ENCODE data around the gene DNAI2.

The DNAI2 gene

GRCh38 chr17:74227271-74228080, 46.6 kb upstream of the DNAI2 start:
- no peak overlapping the region for H3K4me2 ChIP-seq (ENCODE audit: low read depth, low read length, poor library complexity, severe bottlenecking)
- H2AFZ ChIP-seq (ENCODE audit: low read length): no peak overlapping the region
- H3F3A ChIP-seq (ENCODE audit: low read depth): no peaks in the 10 kb centered on the region
- H3K36me3 ChIP-seq (ENCODE audit: insufficient read depth, low read length): no peaks in the 10 kb centered on the region
- H3K79me2 ChIP-seq (ENCODE audit: insufficient read depth, low read length): no peaks in the 10 kb centered on the region
- TF ChIP-seq EZH2phosphoT487 (IDR thresholded peaks at IDR 0.05; ENCODE audit: borderline replicate concordance) (no peak), CTCF (conservative IDR thresholded peaks at IDR 0.05; ENCODE audit: low read length) (no peak)
- no peaks in the 10 kb centered on the region for H3K27me3 ChIP-seq (ENCODE audit: insufficient read depth, low read length, poor library complexity, severe bottlenecking)
- no peaks in the 10 kb centered on the region for H3K4me1 ChIP-seq (ENCODE audit: insufficient read depth, low read length, poor library complexity, severe bottlenecking)
- no peak overlapping the region for H3K9ac ChIP-seq (ENCODE audit: low read depth, low read length, poor library complexity, severe bottlenecking)
- H3K9me2 ChIP-seq (replicated peaks; ENCODE audit: low read depth, low read length): no peaks in the 10 kb centered on the region
- no peaks in the 10 kb centered on the region for H3K9me3 ChIP-seq (ENCODE audit: insufficient read depth, low read depth, low read length)
- no peaks in the 10 kb centered on the region for H4K20me1 ChIP-seq (ENCODE audit: insufficient read depth, low read length, poor library complexity, severe bottlenecking)
- no peak overlapping the region for H3K4me3 ChIP-seq (ENCODE audit: low read length, poor library complexity, severe bottlenecking)

- Histone ChIP-seq H4K20me1 (ENCODE audit: insufficient read depth, low read length, poor library complexity, severe bottlenecking) (no peaks in the 10 kb centered on the region), H3K36me3 (ENCODE audit: insufficient read depth, low read length) (no peaks in the 10 kb centered on the region), H3K9ac (ENCODE audit: low read depth, low read length, poor library complexity, severe bottlenecking) (no peak overlapping the region), H3K4me1 (ENCODE audit: insufficient read depth, low read length, poor library complexity, severe bottlenecking) (no peaks in the 10 kb centered on the region), H3K9me3 (ENCODE audit: insufficient read depth, low read depth, low read length) (no peaks in the 10 kb centered on the region), H3K4me3 (ENCODE audit: low read length, poor library complexity, severe bottlenecking) (no peak overlapping the region), H3K79me2 (ENCODE audit: insufficient read depth, low read length) (no peaks in the 10 kb centered on the region), H3K9me2 (replicated peaks; ENCODE audit: low read depth, low read length) (no peaks in the 10 kb centered on the region), H2AFZ (ENCODE audit: low read length) (no peak overlapping the region), H3F3A (ENCODE audit: low read depth) (no peaks in the 10 kb centered on the region), H3K4me2 (ENCODE audit: low read depth, low read length, poor library complexity, severe bottlenecking) (no peak overlapping the region), H3K27me3 (ENCODE audit: insufficient read depth, low read length, poor library complexity, severe bottlenecking) (no peaks in the 10 kb centered on the region)
- TF ChIP-seq CTCF (conservative IDR thresholded peaks at IDR 0.05; ENCODE audit: low read length): no peak
- TF ChIP-seq EZH2phosphoT487 (IDR thresholded peaks at IDR 0.05; ENCODE audit: borderline replicate concordance): no peak
Observed at GRCh38 chr17:74228306-74228978, 45.6 kb upstream of the DNAI2 start.

- Histone ChIP-seq H3K4me2 (ENCODE audit: low read depth, low read length, poor library complexity, severe bottlenecking) (no peak overlapping the region), H3K79me2 (ENCODE audit: insufficient read depth, low read length) (no peaks in the 10 kb centered on the region), H3F3A (ENCODE audit: low read depth) (no peaks in the 10 kb centered on the region), H3K9me3 (ENCODE audit: insufficient read depth, low read depth, low read length) (no peaks in the 10 kb centered on the region), H2AFZ (ENCODE audit: low read length) (no peak overlapping the region), H3K9ac (ENCODE audit: low read depth, low read length, poor library complexity, severe bottlenecking) (no peak overlapping the region), H4K20me1 (ENCODE audit: insufficient read depth, low read length, poor library complexity, severe bottlenecking) (no peaks in the 10 kb centered on the region), H3K9me2 (replicated peaks; ENCODE audit: low read depth, low read length) (no peaks in the 10 kb centered on the region), H3K27me3 (ENCODE audit: insufficient read depth, low read length, poor library complexity, severe bottlenecking) (no peaks in the 10 kb centered on the region), H3K36me3 (ENCODE audit: insufficient read depth, low read length) (no peaks in the 10 kb centered on the region), H3K4me1 (ENCODE audit: insufficient read depth, low read length, poor library complexity, severe bottlenecking) (no peaks in the 10 kb centered on the region), H3K4me3 (ENCODE audit: low read length, poor library complexity, severe bottlenecking) (no peak overlapping the region)
- TF ChIP-seq EZH2phosphoT487 (IDR thresholded peaks at IDR 0.05; ENCODE audit: borderline replicate concordance) (no peak), CTCF (conservative IDR thresholded peaks at IDR 0.05; ENCODE audit: low read length) (no peak)
Observed at GRCh38 chr17:74230896-74231295, 43.1 kb upstream of the DNAI2 start.

Measured in Loucy (cell line).